ENCODE measurements around the gene PCBP2.
"Not testable (repeated sequence)": the region's sequence is repeated elsewhere in the genome, so short reads cannot be mapped to it uniquely, and the experiment has no call there.

PCBP2 gene

DNA sequence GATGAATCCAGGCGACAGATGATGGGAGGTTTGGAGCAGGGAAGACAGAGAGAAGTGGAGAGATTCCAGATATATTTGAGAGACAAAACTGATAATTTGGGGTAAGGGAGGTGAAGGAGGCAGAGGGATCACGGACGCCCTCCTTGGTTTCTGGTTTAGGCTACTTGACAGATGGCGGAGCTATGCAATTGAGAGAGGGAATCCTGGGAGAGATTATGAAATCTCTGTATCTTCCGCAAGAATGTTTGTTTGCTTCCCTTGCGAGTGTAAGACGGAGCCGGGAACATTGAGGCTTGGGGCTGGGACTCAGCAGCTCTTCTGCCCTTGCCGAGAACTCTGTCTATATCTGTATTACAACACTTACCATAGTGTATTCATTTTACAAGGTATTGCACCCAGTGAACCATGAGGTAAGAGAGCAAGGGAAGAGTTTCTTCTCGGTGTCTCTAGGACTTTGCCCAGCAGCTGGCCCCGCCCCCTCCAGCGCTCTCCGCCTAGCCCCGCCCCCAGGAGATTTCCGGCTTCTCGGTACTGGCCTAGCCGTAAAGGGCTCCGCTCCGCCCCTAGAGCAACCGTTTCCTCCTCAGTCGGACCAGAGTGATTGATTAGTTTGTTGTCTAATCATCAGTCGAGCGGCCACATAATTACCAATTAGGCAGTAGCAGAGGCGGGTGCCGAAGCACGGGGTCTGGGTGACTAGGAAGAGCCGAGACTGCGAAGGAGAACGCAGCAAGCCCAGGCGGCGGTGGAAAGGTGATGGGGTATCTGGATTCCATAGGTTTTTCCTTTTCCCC, 10.7 kb upstream of the PCBP2 start, which contains the start of gene PRR13:
Gene PRR13, plus strand, starts transcription at position 695 of the 794 bp plus-strand sequence. CDS start 981 bp downstream, outside the sequence.
- DNase-seq (ENCODE audit: low read depth in 2 of 2), result peak; percentile 99 to 100

DNA sequence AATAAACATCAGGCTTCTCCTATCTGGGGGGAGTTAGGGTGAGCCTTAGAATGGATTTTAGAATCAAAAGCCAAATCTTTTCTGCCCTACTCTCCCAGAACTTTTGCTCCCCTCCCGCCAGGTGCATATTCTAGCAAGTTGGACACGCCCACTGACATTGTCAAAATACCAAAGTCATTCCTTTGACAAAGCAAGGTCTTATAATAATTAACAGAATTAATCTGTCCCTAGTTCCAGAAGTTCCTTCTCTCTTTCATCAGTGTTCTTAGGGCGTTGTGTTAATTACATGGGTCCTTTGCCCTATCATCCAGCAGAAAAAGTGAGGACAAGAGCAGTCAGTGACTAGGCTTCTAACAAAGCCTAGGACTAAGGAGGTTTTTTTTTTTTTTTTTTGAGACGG, 7.9 kb upstream of the PCBP2 start:
- no peak for DNase-seq (ENCODE audit: low read depth in 2 of 2)

DNA sequence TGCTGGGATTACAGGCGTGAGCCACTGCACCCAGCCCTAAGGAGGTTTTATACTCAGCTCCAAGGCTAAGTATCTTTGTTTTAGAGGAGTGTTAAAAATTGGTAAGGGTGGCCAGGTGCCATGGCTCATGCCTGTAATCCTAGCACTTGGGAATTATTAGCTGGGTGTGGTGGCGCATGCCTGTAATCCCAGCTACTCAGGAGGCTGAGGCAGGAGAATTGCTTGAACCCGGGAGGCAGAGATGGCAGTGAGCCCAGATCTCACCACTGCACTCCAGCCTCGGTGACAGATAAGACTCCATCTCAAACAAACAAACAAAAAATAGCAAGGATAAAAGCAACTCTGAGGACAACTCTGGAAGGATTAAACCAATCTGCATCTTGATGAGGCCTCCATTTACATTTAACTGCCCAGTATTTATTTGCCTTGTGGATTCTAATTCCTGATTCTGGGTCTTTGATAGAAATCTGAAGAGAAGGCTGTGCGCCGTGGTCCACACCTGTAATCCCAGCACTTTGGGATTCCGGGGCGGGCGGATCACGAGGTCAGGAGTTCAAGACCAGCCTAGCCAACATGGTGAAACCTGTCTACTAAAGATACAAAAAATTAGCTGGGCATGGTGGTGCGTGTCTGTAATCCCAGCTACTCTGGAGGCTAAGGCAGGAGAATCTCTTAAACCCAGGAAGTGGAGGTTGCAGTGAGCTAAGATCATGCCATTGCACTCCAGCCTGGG, 7.1 kb upstream of the PCBP2 start:
- DNase-seq (ENCODE audit: low read depth in 2 of 2), result not testable (repeated sequence)

DNA sequence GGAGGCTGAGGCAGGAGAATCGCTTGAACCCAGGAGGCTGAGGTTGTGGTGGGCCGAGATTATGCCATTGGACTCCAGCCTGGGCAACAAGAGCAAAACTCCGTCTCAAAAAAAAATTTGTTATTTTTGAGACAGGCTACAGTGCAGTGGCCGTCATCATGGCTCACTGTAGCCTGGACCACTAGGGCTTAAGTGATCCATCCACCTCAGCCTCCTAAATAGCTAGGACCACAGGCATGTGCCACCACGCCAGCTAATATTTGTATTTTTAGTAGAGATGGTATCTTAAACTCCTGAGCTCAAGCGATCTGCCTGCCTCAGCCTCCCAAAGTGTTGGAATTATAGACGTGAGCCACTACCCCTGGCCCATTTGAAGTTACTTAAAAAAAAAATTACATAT, 966 bp upstream of the PCBP2 start:
- DNase-seq (ENCODE audit: low read depth in 2 of 2), result no peak

DNA sequence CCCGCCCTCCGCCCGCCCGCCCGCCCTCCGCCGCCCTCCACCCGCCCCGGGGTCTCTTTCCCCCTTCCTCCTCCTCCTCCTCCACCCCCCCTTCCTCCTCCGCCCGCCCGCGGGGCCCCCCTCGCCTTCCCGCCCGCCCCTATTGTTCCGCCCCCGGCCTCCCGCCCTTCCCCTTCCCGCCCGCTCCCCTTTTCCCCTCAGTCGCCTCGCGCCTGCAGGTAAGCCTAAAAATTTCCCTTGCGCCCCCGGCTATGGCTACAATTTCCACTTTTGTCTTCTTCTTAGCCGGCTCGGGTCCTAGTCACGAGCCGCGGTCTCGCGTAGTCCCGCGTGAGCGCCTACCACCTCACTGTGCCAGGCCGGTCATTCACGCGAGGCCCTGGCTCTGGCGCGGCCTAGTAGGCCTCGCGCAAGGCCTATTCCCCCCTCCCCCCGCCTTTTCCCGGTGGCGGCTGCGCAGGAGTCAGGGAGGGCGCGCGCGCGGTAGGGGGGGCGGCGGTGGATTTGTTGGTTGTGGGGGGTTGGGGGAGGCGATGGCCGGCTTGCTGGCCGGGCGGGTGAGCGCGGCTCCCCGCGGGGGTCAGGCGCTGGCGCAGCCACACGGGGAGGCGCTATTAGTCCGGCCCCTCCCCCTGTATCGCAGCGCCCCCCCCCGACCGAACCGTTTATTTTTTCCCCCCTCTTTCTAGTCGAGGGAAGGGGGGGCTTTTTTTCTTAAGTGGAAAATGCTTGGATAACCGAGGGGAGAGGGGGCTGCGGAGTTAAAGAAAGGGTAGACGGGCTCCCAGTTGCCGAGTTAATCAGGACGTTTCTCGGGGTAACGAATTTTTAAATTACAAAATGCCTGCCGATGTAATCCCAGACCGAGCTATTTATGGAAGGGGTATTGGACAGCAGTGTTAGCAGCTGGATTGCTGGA, 516 bp downstream of the PCBP2 start:
- peak; percentile 56 to 59 for DNase-seq (ENCODE audit: low read depth in 2 of 2)

DNA sequence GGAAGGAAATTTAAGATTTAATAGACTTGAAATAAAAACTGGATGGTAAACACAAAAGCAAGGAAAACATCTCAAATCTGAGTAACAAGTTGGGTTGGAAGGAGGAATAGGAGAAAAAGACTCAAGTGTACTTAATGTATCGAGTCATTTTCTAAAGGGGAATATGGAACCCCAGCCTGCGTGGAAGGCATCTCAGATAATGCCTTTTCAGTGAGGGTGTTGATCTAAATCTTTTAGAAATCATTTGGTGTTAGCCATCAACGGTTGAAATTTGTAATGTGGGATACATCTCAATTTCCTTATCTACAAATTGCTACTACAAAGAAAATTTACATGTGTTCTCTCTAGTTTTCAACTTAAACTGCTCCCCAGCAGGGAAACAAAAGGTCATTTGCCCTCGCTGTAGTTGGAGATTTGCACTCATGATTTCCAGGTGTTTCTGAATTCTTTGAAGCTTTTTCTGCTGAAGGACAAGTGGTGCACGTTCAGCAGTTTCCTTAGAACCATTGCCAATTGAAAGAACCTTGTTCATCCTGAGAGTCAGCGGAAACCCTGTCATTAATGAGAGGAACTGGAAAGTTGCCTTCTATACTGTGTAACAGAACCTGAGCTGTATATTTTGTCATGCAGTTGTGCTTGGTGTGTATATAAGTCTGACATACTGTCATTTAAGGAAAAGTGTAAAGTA, 2.2 kb downstream of the PCBP2 start:
- DNase-seq (ENCODE audit: low read depth in 2 of 2), result no peak

DNA sequence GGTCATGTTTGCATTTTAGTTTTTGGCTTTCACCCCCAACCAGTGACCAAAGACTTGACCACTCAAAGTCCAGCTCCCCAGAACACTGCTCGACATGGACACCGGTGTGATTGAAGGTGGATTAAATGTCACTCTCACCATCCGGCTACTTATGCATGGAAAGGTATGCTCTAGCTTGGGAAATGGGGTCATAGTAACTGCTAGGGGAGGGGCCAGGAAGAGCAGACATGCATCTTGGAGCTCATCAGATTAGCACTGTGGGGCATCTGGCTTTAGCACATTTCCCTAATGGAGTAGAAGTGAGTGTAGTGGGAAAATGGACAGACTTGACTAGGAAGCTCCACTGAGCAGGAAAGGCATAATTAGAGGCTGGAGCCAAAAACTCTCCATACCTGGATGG, 2.8 kb downstream of the PCBP2 start:
- DNase-seq (ENCODE audit: low read depth in 2 of 2), result no peak

DNA sequence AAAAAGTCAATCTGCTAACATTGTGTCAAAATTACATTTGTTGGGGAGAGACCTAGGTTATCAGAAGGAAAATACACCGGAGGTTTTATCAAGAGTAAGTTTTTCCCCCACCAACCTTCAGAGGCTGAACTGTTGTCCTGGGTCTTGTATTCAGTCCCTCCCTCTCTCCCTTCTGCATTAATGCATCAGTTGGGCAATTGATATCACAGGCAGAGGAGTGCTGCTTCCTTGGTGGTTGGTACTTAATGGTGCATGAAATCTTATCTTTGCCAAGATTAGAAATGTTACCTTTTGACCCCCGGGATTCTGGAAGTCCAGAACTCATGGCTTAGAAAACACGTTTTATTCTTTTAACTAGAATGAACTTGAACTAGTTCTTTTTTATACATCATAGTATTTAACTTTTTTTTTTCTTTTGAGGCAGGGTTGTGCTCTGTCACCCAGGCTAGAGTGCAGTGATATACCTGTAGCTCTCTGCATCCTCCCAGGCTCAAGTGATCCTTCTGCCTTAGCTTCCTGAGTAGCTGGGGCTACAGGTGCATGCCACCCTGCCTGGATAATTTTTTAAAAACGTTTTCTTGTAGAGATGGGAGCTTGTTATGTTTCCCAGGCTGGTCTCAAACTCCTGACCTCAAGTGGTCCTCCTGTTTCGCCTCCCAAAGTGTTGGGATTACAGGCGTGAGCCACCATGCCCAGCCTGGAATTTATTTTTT, 4.9 kb downstream of the PCBP2 start:
- no peak for DNase-seq (ENCODE audit: low read depth in 2 of 2)

DNA sequence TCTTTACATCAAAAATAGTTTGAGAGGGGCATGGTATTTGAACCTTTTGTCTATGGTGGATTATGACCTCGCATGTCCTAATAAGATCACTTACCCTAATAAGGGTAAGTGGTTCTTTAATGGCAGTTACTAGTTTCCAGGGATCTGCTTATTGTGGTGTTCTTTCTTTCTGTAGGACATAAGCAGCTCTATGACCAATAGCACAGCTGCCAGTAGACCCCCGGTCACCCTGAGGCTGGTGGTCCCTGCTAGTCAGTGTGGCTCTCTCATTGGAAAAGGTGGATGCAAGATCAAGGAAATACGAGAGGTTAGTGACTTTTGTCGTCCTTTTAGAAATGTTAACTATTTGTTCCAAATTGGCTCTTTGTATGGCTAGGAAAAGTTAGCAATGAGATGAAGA, 7.2 kb downstream of the PCBP2 start:
- DNase-seq (ENCODE audit: low read depth in 2 of 2), result no peak

DNA sequence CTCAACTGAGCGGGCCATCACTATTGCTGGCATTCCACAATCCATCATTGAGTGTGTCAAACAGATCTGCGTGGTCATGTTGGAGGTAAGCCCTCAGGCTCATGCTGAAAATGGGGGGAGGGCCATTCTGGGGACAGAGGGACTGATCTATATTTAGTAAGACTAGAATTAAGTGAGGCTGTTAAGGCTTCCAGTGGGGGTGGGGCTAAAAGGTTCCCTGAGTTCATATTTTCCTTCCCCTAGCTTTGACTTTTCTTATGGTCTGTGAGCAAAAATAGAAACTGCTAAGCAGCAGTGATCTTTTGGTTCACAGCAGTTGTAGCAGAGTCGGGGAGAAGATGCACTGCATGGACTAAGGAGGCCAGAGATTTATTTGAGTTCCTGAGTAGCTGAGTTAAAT, 9.2 kb downstream of the PCBP2 start:
- no peak for DNase-seq (ENCODE audit: low read depth in 2 of 2)

DNA sequence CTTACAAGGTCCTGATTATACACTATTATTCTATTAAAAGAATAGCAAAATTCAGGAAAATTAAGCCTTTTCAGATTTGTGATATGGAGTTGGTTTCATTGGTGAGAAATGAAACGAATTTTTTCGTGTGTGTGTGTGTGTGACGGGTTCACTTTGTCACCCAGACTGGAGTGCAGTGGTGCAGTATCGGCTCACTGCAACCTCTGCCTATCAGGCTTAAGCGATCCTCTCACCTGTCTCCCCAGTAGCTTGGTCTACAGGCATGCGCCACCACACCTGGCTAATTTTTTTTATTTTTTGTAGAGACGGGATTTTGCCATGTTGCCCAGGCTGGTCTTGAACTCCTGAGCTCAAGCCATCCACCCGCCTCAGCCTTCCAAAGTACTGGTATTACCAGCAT, 9.7 kb downstream of the PCBP2 start:
- no peak for DNase-seq (ENCODE audit: low read depth in 2 of 2)

DNA sequence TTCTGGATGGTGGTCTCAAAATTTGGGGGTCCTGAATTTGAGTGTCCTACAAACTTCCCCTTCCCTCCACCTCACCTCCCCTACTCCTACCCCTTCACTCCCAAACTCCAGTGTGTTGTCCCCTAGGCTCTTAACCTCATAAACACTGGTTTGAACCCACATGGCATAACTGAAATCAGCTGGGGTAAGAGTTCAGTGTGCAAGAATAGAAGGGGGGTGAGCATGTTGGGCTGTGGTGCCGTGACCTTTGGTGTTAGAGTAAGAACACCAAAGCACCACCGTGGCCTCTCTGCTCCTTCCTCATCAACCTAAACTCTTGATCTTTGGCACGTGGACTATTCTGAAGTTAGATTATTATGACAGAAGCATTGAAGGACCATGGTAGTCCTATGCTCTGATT, 11.0 kb downstream of the PCBP2 start:
- no peak for DNase-seq (ENCODE audit: low read depth in 2 of 2)

DNA sequence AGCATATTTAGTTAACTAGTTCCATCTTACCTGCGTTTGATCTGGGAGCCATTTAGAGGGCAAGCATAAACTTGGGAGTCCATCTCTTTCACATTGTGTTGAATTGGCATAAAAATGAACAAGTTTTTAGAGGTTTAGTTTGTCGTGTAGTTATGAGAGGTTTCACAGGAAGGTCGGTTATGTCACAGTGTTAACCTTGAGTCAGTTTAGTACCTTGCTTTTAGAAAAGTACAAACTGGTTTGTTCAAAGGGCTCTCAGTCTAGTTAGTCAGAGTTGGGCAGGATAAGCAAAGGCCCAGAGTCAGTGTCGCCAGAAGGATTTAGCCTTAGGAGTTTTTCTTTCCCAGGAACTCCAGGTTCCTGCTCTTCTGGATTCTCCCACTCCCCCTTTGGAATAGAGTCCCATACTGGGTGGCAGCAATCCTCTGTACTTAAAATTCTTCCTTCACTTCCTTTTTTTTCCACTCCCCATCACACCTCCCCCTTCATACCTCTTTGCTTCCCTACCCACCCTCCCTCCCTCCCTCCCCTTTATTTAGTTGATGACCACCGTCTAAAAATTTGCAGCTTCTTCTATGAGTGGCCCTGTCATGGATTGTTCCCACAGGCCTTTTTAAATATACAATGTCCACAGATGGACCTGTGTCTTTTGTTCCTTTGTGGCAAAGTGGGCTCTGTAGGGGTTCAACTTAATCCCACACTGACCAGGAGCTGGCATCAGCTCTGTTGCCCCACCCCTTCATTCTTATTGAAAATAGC, 12.1 kb downstream of the PCBP2 start:
- no peak for DNase-seq (ENCODE audit: low read depth in 2 of 2)

DNA sequence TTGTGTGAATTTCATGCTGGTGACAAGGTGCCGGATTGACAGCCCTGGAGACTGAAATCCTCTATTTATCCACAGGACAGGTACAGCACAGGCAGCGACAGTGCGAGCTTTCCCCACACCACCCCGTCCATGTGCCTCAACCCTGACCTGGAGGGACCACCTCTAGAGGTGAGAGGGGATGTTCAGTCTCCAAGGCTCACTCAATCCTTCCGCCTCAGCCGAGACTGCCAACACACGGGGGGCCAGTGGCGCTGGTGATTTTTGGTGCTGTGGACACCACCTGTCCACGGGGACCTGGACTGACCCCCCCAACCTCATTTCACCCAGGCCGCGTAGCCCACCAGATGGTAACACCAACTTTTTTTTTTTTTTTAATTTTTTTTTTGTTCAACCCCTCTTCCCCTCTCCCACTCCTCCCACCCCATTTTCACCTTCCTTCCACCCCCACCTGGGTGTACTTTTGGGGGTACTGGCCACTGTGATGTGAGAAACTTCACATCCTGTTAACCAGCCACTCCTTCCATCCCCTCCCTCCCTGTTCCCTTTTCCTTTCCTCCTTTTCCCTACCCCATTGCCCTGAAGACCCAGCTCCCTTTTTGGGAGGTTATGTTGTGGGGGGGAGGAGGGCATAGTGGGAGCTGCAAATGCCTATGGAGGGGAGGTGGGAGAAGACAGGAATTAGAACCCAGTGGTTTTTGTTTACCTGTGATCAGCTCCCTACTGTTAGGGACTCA, 12.9 kb downstream of the PCBP2 start:
- DNase-seq (ENCODE audit: low read depth in 2 of 2), result no peak

DNA sequence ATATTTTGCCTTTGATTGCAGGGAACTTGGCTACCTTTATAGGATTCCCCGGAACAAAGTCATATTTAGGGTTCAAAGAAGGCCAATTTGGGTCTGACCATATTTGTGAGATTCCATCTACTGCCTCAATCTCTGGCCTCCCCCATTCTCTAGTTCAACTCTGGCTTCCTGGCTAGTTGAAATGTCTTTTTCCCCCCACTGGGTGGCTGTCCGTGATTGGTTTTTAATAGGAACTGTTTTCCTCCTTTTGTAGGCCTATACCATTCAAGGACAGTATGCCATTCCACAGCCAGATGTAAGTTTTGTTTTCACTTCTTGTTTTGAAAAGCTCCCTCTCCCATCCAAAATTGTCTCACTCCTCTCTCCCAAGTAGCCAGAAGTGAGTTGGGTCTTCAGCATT, 13.8 kb downstream of the PCBP2 start:
- DNase-seq (ENCODE audit: low read depth in 2 of 2), result no peak

DNA sequence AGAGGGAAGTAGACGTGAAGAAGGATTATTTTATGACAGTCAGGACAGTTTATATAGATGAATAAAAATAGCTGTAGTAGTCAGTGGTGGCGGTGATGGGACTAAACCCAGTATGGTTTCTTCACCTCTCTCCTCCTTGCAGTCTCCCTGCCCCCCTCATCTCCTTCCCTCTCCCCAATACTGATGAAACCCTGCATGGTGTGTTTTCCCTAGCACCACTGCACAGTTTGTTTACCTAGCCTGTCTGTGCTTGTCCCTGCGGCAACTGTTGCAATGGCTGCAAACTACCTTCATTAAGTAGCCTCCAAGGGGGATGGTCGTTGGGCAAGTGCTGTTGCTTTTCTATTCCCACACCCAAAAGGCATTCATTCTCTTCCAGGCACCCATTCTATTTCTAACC, 14.7 kb downstream of the PCBP2 start:
- no peak for DNase-seq (ENCODE audit: low read depth in 2 of 2)

DNA sequence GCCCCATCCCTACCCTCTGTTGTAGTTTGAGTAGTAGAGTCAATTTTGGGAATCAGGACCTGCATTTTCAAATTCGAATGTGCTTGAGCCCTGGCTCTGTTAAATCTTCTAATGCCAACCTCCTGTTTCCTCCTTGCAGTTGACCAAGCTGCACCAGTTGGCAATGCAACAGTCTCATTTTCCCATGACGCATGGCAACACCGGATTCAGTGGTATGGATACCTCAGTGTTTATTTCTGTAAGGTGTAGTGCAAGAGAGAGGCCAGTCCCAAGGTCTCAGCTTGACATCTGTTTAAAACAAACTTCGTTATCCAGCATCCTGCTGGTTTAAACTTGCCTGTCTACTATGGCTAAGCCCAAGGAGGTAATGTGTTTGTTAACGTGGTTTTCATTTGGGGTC, 15.2 kb downstream of the PCBP2 start:
- no peak for DNase-seq (ENCODE audit: low read depth in 2 of 2)

DNA sequence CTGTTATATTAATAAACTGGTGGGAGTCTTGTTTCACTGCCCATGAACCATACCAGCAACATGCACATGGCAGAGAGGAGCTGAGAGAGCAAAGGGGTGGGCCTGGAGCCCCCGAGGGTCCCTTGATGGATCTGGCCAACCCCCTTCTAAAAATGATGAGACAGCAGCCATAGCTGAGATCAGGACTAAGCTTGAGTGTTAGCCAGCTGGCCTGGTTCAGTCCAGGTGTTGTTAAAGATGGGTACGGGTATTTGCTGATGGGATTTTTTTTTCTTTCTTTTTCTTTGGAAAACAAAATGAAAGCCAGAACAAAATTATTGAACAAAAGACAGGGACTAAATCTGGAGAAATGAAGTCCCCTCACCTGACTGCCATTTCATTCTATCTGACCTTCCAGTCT, 16.0 kb downstream of the PCBP2 start:
- DNase-seq (ENCODE audit: low read depth in 2 of 2), result no peak

DNA sequence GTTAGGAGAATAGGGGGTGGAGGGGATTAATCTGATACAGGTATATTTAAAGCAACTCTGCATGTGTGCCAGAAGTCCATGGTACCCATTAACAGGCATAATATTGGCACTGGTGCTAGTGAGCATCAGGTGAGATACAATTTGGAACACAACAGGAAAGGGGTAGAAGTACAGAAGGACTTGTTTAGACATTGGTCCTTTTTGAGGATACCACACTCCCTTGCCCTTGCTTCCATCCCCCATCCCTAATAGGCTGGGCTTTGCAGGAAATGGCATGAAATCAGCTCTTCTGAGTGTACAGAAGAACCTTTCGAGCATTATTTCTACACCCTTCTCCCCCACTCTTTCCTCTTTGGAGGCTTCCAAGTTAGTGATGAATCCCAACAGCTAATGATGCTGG, 16.4 kb downstream of the PCBP2 start:
- DNase-seq (ENCODE audit: low read depth in 2 of 2), result no peak

All from stimulated activated CD4-positive, alpha-beta T cell treated with anti-CD3 and anti-CD28 coated beads, Interleukin-4, amount 100 ng/mL, for 48 hours (primary cell).